Smooth muscle cell of the brain vasculature (primary cell): ENCODE data around the gene GGN.
"Not testable (repeated sequence)": the region's sequence is repeated elsewhere in the genome, so short reads cannot be mapped to it uniquely, and the experiment has no call there.

Experiments used
- DNase-seq: peaks from one replicate; pipeline ENCODE4 v3.0.0-alpha.2; 2012; ENCODE audit warnings: low read depth, low spot score

Gene GGN

DNA sequence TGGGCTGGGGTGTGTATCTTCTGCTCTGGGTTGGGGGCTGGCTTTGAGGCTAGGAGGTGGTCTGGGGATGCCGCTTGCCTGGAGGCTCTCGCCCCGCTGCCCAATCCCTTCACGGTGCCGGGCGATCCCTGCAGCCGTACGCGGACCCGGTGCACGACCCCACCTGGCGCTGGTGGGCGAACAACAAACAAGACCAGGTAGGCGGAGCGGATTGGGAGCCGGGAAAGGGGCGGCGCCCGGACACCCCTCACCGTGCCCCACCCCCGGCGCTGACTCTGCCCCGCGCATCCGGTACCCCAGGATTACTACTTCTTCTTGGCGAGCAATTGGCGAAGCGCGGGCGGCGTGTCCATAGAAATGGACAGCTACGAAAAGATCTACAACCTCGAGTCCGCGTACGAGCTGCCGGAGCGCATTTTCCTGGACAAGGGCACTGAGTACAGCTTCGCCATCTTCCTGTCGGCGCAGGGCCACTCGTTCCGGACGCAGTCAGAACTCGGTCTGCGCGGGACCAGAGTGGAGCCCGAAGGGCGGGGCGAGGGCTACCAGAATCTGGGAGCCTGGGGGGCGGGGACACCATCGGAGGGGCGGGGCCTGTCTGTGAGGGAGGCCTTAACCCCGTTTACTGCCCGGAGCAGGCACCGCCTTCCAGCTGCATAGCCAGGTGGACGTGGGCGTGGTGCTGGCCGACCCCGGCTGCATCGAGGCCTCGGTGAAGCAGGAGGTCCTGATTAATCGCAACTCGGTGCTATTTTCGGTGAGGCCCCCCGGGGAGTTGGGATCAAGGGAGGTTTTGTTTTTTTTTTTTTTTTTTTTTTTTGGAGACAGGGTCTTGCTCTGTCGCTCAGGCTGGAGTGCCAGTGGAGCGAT, 25.5 kb downstream of the GGN start:
- no peak for DNase-seq

DNA sequence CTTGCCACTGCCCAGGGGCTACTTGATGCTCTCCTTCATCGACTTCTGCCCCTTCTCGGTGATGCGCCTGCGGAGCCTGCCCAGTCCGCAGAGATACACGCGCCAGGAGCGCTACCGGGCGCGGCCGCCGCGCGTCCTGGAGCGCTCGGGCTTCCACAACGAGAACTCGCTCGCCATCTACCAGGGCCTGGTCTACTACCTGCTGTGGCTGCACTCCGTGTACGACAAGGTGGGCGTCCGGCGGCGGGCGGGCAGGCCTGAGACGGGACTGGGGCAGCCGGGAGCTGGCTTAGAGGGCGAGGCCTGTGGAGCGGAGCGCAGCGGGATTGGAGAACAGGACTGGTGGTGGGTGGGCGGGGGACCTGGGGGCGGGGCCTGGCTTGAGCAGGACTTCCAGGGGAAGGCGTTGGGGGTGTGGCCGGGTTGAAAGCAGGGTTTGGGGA, 26.2 kb downstream of the GGN start:
- DNase-seq = peak; percentile 32

DNA sequence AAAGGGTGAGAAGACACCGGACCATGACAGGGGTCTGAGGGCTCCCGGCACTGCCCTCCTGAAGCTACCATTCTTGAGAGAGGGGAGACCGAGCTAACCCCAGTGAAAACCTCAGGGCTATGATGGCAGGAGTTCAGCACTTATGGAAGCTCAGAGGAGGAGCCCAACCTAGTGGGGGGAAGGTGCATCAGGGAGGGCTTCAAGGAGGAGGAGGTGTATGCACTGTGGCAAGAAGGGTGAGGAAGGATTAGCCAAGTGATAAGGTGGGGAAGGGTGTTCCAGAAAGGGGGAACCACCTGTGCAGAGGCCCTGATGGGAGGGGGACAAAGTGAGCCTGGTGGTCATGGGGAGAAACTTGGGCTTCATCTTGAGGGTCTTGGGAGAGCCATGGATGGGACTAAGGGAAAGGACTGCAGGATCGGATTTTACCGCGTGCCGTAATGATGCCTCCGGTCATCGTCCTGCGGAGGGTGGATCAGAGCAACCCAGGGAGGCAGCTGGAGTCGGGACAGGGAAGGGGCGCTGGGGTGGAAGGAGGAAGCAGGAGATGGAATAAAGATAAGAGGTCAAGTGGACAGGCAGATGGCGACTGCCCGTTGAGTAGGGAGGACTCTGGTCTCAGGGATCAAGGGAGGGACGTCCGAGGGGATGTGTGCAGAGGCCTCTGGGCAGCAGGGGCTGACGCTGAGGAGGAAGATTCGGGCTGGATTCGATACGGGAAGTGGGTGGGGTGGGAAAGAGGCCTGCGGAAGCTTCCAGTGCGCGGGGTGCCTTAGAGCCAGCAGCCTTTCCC, 26.8 kb downstream of the GGN start:
- DNase-seq = no peak

DNA sequence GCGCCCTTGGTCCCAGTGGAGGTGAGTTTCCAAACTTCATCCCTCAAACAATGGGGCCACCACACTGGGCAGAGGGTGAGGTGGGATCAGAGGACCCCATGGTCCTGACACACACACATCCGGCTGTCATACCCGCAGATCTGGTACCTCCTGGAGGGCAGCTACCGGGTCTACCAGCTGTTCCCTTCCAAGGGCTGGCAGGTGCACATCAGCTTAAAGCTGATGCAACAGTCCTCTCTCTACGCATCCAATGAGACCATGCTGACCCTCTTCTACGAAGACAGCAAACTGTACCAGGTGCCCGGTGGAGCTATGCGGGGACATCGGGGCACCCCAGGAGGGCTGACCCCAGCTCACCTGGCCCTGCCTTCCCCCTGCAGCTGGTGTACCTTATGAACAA, 27.5 kb downstream of the GGN start:
- no peak for DNase-seq

DNA sequence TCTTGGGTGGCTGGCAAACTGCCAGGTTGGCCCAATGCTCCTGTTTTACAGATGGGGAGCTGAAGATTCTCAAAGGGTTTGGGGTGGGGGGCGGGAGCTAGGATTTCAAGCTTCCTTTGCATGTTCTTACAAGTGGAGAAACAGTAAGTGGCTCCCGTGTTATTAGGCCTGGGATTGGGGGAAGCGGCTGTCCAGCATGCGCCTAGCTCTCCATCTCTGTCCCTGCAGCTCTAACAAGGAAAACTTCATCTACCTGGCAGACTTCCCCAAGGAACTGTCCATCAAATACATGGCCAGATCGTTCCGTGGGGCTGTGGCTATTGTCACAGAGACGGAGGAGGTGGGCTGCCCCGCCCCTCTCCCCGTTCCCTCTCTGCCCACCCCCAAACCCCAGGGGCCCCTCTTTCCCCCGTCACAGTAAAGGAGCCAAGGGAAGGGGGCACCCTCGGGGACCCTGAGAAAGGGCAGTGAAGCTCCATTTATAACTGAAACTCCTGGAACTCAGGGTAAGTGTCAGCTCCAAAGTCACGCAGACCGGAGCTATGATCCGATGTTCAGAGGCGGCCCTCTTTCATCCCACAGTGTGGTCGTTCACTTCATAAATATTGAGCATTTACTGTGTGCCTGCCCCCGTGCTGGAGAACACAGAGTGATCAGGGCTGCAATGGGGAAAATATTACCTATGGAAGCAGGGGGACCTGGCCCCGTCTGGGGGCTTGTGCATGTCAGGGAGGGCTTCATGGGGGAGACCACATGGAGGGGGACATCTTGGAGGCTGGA, 28.4 kb downstream of the GGN start:
- no peak for DNase-seq

DNA sequence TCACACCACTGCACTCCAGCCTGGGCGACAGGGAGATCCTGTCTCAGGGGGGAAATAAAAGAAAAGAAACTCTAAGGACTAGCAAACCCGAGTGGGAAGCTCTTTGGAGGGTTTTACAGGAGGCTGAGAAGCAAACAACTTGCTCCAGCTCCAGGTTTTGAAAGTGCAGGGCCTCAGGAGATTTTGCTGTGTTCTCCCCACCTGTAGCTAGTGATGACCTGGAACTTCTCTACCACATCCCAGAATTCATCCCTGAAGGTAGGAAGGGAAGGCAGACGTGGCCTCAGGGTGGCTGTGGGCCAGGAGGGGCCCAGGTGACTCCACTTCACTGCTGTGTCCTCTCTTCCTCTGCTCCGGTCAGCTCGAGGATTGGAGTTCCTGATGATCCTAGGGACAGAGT, 29.8 kb downstream of the GGN start:
- no peak for DNase-seq

DNA sequence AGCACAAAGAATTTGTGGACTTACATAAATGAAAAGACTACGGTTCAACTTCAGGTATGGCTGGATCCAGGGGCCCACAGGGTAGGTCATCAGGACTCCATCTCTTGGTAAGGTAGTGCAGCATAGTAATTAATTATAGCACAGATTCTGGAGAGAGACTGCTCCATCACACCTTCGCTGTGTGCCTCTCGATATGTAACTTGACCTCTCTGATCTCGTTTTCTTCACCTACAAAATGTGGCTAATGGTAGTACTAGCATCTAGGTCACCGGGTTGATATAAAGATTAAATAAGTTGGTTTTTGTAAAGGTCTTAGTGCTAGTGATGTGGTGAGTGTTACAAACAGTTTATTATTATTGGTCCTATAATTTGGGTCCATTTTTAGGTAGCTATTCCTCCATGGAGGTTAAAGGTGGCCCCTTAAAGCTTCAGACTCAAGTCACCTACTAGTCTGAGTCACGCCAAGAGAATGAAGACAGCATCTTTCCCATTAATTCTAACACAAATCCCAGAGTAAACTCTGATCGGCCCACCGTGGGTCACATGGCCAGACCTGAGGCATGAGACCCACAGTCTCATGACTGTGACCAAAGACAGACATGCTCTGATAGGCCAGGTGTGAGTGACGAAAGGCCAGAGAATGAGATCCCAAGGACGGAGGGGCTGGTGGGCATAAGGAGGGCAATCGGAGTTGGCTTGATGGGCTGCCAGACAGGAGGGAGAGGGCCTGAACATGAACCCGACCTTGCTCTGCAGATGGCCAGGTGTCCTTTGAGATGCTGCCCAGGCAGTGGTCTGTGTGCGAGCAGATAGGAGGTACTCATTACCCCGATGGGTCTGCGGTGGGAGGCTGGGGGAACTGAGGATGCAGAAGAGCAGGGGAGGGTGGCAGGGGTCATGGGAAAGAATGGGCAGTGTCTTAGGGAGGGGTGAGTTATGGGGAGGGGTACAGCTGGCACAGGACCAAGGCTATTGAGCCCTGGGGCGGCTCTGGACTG, 31.8 kb downstream of the GGN start:
- DNase-seq = no peak

DNA sequence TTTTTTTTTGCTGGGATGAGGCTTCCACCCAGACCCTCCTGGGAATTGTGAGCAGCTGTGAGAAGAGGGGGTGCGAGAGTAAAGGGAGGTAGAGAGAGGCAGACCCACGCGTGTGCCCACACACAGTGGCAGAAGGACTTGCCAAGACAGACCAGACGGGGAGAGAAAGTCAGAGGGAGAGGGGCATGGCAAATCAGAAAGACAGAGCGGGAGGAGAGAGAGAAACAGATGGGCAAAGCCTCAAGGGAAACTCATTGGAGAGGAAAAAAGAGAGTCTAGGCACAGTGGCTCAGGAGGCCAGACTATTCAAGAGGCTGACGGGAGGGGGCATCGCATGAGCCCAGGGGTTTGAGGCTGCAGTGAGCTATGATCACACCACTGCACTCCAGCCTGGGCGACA, 35.2 kb downstream of the GGN start:
- no peak for DNase-seq

DNA sequence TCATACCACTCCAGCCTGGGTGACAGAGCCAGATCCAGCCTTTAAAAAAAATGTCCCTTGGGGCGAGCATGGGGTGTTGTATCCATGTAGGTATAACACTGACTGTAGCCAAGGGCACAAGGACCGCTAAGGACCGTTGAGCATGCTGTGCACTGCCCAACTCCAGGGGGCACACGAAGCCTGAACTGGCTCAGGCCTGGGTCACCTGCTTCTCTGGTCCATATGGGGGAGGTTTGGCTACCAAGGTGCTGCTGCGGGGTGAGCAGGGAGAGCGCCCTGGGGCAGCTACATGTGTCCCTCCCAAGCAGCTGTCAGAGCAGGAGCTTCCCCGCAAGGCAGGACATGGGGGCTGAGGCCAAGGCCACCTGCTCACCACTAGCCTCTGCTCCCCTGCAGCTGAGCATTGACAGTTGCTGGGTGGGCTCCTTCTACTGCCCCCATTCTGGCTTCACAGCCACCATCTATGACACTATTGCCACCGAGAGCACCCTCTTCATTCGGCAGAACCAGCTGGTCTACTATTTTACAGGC, 35.9 kb downstream of the GGN start:
- DNase-seq = no peak

DNA sequence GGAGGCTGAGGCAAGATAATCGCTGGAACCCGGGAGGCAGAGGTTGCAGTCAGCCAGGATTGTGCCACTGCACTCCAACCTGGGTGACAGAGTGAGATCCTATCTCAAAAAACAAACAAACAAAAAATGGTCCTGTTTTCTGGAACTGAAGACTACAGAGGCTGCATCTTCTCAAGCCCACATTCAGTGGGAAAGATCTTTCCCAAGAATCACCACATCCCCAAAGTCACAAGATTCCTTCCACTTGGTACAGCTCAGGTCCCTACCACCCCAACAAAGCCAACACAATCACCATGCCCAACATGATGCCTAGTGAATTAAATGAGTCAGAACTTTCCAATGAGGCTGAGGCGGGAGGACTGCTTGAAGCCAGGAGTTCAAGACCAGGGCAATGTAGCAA, 37.0 kb downstream of the GGN start:
- no peak for DNase-seq

DNA sequence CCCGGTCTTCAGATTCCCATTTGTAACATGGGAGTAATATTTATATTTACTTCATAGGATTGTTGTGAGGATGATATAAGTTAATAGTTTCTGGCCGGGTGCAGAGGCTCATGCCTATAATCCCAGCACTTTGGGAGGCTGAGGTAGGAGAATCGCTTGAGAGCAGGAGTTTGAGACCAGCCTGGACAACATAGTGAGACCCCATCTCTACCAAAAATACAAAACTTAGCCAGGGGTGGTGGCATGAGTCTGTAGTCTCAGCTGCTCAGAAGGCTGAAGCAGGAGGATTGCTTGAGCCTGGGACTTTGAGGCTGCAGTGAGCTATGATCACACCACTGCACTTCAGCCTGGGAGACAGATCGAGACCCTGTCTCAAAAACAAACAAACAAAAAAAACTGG, 41.0 kb downstream of the GGN start:
- DNase-seq = no peak

DNA sequence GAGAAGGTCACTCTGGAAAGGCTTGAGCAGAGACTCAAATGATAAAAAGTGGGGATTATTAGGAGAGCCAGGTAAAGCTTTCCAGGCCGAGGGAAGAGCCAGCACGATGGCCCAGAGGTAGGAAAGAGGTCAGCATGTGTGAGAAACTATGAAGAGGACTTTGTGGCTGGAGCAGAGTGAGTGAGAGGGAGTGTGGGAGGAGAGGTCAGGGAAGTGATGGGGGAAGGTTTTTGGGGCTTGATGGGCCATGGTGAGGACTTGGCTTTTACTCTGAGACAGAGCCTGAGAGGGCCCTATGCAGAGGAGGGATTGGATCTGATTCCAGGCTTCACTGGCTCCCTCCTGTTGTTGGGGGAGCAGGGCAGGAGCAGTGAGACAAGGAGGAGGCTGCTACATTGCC, 46.9 kb downstream of the GGN start:
- no peak for DNase-seq

DNA sequence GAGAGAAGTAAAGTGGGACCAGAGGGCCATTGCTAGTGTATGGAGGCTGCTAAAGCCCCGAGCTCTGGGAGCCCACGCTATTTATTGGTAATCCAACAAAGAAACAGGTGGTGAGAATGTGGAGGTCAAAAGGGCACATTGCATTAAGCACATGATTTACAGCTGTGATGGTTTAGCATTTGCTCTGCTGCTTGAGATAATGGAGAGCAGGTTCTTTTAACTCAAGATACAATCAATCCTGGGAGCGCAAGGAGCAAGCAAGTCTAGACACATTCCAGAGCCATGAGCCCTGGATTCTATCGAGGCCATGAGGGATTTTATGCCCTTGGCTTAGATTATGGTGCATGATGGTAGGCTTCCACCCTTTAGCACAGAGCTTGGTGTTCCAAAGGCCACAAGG, 48.8 kb downstream of the GGN start:
- not testable (repeated sequence) for DNase-seq

DNA sequence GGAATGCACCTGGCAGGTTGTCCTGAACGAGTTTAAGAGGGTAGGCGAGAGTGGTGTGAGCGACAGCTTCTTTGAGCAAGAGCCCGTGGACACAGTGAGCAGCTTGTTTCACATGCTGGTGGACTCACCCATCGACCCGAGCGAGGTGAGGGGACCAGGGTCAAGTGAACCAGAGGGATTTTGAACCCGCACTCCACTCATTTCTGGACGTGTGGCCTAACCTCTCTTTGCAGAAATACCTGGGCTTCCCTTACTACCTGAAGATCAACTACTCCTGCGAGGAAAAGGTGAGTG, 50.5 kb downstream of the GGN start:
- no peak for DNase-seq

DNA sequence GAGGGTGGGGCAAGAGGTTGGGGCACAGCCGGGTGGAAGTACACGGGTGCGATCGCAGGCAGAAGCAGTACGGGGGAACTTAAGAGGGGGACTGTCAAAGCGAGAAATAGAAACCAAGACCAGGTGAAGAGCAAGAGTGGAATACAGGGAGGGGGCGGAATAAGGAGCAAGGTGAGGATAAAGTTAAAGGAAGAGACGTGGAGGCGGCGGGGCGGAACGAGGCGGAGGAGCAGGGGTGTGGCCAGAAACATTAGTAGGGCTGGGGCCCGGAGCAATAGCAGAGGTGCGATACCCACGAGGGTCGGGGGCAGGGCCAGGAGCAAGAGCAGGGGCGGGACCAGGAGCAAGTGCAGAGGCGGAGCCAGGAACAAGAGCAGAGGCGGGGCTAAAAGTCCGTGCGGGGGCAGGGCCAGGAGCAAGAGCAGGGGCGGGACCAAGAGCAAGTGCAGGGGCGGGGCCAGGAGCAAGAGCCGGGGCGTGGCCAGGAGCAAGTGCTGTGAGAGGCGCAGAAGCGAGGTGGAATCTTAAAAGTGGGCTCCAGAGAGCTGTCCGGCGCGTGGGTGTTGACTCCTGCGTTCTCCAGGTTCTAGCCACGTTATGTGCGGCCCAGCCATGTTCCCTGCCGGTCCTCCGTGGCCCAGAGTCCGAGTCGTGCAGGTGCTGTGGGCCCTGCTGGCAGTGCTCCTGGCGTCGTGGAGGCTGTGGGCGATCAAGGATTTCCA, 51.0 kb downstream of the GGN start:
- DNase-seq = peak; percentile 62

DNA sequence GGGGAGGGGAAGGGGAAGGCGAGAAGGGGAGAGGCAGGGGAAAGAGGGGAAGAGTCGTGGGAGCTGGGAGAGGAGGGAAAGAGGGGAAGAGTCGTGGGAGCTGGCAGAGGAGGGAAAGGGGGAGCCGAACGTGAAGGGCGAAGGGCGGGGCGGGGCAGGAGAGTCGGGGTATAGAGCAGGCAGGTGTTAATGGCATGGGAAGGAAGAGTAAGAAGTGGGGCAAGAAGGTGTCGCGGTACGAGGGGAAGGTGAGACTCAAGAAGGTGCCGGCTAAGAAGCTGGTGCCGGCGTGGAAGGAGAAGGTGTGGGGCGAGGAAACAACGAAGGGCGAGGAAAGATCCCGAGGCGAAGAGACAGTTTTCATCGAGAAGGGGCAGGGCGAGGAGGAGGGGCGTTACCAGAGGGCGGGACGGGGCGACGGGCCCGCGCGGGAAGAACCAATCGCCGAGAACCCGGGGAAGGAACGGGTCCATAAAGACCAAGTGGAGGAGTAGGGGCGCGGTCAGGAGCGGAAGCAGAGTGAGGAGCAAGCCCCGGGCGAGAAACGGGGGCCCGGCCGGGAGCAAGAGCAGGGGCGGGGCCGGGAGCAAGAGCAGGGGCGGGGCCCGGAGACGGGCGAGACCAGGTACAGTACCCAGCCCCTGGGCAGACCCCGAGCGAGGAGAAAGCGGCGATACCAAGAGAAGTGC, 51.7 kb downstream of the GGN start:
- peak; percentile 82 for DNase-seq
